ENCODE results near the gene HPX.
"Not testable (repeated sequence)": the region's sequence is repeated elsewhere in the genome, so short reads cannot be mapped to it uniquely, and the experiment has no call there.

HPX gene

DNA sequence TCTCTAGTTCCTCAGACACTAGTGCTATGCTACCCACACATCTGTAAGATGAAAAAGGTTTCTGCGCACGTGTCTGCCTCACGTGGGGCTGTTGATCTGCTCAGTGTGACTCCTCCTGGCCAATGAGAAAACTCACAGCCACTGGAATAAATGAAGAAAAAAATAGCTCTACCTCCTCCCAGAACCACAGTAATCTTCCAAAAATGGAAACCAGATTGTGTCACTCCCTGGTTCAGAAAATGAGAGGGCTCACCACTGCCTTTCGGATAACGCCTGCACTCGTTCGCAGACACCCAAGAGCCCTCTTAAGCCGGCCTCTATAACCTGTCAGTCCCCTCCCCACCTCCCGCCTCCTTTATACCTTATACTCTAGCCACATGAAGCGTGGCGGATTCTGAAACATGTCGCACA is 27.0 kb downstream of the HPX start:
- DNase-seq: no peak

DNA sequence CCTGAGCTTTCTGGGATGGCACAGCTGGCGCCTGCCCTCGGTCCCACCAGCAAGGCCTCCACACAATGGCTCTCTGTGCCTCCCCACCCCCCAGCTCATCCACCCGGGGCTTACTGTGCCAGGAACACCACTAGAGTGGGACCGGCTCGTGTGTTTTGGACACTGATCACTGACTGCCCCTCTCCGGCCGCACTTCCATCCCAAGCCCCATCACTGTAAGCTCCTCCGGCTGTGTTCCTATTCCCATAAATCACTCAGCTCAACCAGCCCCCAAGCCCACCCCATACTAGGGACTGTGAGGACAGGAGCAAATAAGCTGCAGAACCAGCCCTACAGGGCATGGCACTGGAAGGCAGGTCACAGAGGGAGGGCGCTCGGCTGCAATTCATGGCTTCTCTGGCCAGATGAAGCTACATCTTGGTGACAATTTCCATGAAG is 29.2 kb downstream of the HPX start:
- no peak for DNase-seq

DNA sequence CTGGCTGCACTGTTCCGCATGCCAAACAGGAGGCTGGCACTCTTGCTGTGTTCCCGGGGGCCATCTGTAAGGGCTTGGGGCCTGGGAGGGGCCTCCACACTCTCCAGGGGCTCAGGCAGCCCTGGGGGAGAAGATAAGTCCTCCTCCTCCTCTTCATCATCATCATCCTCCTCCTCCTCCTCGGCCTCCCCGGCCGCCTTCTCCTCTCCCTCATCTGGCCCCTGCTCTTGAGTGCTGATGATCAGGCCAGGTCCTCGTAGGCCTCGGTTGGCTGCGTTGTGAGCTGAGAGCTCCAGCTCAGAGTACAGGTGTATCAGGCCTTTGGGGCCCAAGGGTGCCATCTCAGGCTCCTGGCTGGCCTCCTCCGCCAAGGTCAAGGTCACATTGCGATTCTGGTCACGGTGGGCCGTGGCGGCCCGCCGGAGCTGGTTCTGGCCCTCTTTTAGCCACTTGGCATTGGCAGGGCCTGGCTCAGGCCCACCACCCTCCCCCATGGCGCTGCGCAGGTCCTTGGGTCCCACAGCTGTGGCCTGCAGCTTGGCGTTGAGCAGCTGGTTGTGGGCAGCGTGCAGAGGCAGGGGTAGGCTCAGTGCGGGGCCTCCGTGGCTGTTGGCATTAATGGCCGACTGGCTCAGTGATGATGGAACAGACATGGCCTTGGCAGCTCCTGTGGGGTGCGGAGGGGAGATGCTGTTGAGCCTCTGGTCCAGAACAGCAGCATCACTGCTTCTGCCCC is 29.9 kb downstream of the HPX start:
- DNase-seq: no peak

DNA sequence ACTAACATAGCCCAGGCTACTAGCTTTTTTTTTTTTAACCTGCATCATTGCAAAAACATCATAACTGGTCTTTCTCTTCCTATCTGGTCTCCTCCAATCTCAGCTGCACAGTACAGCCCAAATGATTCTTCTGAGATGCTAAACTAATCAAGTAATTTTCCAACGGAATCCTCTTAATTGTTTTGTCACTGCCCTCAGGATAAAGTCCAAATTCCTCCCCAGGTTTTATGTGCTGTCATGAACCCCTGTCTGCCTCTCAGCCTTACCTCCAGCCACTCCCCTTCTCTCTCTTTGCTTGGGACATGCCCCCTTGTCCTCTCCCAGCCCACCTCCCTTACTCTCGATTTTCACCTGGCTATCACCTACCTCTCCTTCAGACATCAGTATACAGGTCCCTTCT is 34.4 kb downstream of the HPX start:
- no peak for DNase-seq

DNA sequence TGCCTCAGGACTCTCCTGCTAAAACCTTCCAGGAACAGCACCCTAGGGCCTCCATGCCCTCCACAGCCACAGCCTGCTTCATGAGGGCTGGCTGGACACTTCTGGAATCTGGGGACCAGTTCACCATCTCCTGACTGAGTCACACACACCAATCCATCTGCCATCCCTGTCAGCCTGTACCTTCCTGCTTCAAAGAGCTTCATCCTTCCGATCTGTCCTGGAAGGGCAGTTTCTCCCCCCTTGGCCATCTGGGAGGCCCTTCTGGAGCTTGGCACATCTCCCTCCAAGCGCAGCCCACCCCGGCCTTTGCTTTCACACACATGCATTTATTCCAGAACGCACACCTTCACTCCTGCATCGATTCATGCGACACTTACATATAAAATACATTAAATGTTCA is 34.9 kb downstream of the HPX start:
- DNase-seq: no peak

DNA sequence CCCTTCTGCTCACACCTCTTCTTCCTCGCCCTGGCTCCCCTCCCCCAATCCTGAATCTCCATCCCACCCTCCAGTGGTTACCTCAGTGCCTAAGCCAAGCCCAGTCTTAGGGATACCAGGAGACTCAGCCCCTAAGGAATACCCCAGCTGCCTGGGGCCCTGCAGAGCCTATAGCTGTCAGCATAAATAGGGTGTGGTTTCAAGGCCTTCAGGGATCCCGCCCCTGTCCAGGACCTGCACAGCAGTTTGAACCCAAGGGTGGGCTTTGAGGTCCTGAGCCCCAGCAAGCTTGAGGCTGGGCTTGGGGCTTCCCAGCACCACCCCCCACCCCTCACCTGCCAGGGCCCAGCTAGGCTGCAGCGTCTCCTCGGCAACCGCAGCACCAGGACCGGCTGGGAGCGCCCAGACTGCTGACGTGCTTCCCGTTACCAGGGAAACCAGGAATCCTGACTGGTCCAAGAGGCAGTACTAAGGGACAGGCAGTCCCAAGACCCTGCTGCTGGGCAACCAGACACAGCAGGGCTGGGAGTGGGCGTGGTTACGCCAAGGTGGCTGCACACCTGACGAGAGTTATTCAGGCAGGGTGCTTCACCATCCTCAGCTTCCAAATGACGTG is 35.6 kb downstream of the HPX start:
- peak; percentile 41 for DNase-seq

DNA sequence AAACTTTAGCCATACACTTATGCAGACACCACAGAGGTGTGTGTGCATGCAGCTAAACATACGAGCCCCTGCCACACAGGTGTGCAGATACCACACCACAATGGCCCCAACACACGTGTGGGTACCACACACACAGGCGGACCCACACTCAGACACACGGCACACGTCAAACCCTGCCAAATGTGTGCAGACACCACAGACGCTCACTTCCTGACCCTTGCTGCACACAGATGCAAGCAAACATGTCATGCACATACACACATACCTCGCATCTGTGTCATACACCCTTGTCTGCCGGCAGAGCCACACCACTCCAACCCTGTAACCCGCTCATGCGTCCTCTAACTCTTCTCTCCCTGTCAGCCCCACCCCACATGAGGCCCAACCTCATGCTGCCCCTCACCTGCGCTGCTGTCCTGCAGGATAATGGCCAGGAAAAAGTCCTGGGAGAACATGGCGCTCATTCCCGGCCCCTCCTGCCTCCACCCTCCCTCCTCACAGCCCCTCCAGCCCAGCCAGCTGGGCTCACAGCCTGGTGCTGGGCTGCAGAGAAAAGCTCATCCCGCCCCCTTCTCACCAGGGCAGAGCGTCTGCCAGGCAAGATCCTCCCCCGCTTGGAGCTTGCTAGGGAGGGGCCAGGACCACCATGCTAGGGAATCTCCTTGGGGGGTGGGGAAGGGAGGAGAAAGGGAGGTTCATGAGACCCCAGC is 36.3 kb downstream of the HPX start:
- no peak for DNase-seq

DNA sequence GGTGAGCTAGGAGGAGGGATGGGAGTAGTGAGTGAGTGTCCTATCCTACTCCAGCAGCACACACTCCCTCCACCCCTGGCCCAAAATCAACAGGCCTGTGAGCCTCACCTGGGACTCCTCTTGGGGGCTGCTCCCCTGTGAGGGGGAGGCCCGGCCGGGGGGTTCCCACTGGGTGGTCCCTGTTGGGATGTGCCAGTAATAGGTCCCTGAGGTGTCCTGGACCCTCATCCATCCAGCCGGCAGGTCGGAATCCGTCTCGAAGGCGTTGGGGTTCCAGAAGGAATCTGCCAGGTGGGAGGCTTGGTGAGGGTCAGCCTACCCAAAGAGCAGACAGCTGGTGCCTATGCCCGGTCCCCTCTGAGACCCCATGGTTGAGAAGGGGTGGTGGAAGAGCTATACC is 37.2 kb downstream of the HPX start:
- DNase-seq: no peak

DNA sequence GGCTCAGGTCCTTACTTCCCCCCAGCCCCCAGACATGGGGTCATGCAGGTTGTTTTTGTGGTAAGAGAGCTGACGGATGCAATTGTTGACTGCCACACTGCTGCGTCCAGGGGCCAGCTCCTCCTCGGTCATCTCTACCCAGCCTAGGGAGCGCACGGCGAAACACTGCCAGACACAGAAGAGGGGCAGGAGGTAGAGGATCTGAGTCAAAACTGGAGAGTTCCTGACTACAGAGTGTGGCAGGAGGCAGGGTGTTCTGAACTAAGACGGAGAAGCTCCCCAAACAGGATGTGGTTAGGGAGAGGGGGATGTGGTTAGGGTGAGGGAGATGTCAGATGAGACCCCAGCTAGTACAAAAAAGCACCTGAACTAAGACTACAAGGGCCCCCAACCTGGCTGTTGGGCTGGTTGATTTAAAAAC is 38.2 kb downstream of the HPX start:
- DNase-seq: no peak

DNA sequence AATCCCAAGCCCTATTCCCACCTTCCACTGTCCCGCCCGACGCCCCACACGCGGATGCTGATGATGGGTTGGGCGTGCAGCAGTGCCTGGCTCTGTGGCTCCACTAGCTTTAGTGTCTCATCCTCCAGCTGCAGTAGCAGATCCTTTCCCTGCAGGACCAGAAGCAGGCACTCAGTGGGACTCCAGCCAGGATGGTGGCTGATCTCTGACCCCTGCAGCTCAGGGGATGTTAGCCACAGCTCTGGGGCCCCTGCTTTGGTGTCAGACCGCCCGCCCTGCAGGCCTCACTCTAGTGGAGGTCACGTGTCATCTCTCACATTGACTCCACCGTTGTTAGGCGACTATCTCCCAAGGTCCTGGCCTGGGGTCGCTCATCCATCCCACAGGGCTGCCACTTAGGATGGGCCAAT is 38.7 kb downstream of the HPX start:
- DNase-seq: no peak

DNA sequence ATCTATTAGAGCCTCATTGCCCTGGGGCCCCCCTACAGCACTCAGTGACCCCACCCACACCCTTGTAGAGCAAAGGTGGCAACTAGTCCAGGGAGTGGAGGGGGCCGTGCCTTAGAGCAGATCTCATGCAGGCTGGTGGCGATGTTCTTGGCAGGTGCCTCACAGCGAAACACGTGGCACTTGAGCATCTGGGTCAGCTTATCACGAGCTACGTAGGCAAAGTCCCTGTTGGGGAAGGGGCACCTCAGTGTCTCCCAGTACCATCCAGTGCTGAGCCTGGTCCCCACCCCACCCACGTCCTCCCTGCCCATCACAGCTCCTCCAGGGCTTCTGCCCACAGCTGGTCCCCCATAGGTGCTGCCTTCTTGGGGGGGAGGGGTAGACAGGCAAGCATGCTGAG is 39.3 kb downstream of the HPX start:
- no peak for DNase-seq

DNA sequence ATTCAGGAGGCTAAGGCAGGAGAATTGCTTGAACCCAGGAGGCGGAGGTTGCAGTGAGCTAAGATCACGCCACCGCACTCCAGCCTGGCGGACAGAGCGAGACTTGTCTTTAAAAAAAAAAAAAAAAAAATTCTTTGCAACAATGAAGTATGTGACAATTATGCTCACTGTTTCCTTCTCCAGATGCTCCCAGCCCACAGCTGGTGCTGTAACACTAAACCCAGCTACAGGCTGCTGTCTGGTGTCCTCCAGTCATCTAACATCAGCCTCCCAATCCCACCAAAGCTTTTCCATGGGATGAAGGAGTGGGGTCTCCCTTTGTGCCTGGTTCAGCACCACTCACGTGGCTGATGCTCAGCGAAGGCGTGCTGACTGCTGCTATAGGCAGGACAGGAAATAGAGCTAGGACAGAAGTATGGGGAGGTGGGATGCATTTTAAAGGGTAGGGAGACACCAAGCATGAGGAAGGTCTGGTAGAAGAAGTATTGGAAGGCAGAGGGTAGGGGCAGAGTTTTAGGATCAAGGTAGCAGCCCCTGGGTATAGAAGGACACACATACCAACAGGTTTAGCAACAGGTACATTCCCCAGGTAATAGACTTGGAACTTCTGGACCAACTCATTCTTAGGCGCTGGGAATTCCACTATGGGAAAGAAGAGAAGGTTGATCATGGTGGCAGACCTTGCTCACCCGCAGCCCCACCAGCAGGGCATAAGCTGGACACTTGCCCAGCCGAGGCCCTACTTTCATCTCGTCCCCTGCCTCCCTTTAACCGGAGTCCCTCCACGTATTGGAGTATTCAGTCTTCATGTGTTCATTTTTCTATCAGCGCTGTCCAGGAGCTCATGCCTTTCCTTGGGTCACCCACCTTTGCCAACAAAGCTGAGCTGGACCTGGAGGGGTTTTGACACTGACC is 40.1 kb downstream of the HPX start:
- DNase-seq: no peak

DNA sequence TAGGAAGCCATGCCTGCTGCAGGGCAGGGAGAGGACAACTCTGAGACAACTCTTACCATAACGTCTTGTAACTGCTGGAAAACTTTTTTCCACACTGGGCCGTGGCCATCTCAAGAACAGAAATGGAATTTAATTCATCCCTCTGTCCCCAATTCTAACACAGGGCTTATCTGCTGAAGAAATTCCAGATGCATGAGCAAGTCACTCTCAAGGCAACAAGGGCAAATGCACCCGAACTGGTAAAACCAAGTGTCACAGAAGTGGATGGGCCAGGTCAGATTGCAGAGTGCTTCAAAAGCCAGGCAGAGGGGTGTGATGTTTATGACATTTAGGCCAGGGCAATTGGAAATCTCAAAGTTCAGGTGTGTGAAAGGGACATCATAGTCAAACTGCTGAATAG is 43.2 kb downstream of the HPX start:
- no peak for DNase-seq

DNA sequence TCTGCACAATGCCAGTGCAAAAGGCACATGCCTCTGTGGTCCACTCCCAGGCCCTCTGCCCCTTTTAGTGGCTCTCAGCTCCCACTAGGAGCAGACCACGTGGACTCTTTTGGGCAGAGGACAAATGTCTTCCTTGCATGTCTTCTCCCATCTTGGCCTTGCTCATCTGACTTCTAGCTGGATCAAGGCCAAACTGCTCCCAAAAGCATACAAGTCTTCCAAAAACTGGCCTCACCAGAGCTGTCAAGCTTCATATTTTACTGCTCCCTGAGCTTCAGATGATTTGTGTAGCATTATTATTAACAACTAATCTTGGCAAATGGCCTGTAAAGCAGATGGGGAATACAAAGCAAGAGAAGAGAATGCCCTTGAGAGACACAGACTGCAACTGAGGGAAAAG is 43.6 kb downstream of the HPX start:
- no peak for DNase-seq

DNA sequence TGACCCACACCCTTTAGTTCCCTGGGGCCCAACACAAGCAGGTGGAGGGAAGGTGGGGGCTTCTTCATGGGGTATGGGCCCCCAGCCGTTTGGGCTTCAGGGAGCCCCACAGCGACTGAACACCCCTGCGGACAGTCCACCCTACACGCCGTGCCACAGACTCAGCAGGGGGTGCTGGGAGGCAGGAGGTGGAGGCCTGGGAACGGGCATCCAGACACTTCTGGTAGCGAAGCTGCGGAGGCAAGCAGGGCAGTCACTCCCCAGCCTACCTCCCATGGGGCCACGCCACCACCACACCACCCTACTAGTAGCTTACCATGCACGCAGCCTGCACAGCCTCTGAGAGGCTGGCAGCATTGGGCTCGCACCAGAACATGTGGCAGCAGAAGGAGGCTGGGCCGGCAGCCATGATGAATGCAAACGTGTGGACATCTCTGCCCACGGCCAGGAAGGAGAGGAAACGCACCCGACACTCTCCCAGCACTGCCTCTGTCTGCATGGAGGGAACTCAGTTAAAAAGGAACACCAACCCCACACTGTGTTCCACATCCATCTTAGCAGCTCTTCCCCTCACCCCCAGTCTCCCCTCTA is 45.2 kb downstream of the HPX start:
- DNase-seq: no peak

DNA sequence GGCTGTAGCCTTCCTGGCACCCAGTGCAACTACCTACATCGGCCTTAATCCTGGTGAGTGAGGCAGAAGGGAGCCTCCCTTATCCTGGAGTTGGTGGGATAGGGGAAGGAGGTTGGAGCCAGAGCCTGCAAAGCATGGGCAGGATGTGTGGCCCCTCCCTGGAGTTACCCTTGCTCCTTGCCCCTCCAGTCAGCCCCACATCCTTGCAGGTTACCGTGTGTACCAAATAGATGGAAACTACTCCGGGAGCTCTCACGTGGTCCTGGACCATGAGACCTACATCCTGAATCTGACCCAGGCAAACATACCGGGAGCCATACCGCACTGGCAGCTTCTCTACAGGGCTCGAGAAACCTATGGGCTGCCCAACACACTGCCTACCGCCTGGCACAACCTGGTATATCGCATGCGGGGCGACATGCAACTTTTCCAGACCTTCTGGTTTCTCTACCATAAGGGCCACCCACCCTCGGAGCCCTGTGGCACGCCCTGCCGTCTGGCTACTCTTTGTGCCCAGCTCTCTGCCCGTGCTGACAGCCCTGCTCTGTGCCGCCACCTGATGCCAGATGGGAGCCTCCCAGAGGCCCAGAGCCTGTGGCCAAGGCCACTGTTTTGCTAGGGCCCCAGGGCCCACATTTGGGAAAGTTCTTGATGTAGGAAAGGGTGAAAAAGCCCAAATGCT is 46.7 kb downstream of the HPX start:
- no peak for DNase-seq

DNA sequence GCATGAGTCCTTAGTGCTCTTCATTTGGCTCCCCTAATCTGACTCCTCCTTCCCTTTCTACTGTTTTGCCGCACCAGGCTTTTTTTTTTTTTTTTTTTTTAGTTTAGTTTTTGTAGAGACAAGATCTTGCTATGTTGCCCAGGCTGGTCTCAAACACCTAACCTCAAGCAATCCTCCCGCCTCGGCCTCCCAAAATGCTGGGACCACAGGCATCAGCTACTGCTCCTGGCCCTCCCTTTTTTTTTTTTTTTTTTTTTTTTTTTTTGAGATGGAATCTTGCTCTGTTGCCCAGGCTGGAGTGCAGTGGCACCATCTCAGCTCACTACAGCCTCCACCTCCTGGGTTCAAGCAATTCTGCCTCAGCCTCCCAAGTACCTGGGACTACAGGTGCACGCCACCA is 48.5 kb downstream of the HPX start:
- not testable (repeated sequence) for DNase-seq

DNA sequence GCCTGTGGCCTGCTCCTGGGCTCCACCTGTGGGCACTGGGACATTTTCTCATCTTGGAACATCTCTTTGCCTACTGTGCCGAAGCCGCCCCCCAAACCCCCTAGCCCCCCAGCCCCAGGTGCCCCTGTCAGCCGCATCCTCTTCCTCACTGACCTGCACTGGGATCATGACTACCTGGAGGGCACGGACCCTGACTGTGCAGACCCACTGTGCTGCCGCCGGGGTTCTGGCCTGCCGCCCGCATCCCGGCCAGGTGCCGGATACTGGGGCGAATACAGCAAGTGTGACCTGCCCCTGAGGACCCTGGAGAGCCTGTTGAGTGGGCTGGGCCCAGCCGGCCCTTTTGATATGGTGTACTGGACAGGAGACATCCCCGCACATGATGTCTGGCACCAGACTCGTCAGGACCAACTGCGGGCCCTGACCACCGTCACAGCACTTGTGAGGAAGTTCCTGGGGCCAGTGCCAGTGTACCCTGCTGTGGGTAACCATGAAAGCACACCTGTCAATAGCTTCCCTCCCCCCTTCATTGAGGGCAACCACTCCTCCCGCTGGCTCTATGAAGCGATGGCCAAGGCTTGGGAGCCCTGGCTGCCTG is 49.2 kb downstream of the HPX start:
- DNase-seq: no peak

DNA sequence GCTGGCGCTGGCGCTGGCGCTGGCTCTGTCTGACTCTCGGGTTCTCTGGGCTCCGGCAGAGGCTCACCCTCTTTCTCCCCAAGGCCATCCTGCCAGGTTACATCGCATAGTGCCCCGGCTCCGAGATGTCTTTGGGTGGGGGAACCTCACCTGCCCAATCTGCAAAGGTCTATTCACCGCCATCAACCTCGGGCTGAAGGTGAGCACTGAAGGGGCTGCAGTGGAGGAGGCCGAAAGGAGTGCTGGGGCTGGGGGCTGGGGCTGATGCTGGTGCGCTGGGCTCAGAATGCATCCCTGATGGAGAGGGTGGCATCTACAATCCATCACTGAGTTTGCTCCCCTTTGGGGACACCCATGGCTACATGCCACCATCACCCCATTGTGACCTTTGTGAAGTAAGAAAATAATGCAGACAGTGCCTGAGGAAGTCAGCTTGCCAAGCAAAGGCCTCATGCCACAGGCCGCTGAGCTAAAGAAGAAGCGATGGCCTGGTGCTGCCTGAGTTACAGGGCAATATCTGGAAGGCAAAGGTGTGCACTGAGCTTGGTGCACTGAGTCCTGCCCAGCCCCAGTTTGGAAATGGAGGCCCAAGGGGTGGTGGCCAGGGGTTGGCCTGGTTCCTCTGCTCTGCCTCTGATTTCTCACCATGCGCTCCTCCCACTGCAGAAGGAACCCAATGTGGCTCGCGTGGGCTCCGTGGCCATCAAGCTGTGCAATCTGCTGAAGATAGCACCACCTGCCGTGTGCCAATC is 49.9 kb downstream of the HPX start:
- no peak for DNase-seq

DNA sequence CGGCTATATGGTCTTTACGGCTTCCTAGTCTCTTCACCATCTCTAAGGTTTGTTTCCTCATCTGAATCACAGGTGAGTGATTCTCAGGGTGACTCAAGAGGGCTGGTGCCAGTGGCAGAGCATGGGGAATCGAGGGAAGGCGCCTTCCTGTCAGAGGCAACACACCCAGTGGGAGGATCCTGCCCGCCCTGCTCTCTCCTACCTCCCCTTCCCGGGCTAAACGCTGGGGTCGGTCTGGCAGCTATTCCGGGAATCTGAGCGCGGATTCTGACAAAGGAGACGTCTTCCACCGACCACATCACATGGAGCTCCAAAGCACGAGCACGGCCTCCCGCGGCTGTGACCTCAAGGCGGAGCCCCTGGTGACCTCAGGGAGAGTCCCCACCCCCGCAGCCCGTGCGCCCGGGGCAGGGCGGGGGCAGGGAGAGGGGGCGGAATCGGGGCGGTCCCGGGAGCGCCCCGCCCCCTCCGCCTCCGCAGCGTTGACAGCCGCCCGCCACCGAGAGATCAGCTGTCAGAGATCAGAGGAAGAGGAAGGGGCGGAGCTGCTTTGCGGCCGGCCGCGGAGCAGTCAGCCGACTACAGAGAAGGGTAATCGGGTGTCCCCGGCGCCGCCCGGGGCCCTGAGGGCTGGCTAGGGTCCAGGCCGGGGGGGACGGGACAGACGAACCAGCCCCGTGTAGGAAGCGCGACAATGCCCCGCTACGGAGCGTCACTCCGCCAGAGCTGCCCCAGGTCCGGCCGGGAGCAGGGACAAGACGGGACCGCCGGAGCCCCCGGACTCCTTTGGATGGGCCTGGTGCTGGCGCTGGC is 50.7 kb downstream of the HPX start, which contains the start of gene SMPD1:
SMPD1 (plus strand) TSS at position 570 of the 813 bp plus-strand sequence; CDS start at position 695, 125 bp downstream.
- DNase-seq: peak; percentile 93

Data from NCI-H1105 treated with DMSO at 0.1 percent for 48 hours (cell line).